Calu3 (cell line): ENCODE measurements around the gene DUSP16. TPM values are rescaled to one million over a fixed set of nuclear protein-coding genes. Genes with fewer than 3 reads are reported as not detected.

Experiments used
- BruUV-seq: library from RNA; stranded (reverse); fragments of 400-500 nt; replicated peaks from 2 replicates; lab custom pipeline; 2021; lab: Mats Ljungman, UMichigan
- CTCF ChIA-PET: fragments of 300-600 bp; sonication (Branson Sonifier 250); formaldehyde crosslinking; loops from one replicate; lab custom pipeline; 2022; ENCODE audit warnings: antibody characterized with exemption; lab: Charles Lee
- DNase-seq: peaks from one replicate; pipeline ENCODE4 v3.0.0; 2022
- H3K27ac Mint-ChIP-seq: one replicate; pipeline ENCODE4 v1.8.0; 2022; ENCODE audit warnings: mixed read lengths; ENCODE audit not compliant: unreplicated experiment
- H3K27me3 Mint-ChIP-seq: one replicate; pipeline ENCODE4 v1.8.0; 2022; ENCODE audit warnings: mixed read lengths; ENCODE audit not compliant: unreplicated experiment
- H3K36me3 Mint-ChIP-seq: one replicate; pipeline ENCODE4 v1.8.0; 2022; ENCODE audit warnings: mild to moderate bottlenecking, moderate library complexity, mixed read lengths; ENCODE audit not compliant: insufficient read depth, unreplicated experiment
- H3K4me1 Mint-ChIP-seq: one replicate; pipeline ENCODE4 v1.8.0; 2022; ENCODE audit warnings: mild to moderate bottlenecking, low read depth, mixed read lengths; ENCODE audit not compliant: unreplicated experiment
- H3K4me3 Mint-ChIP-seq: one replicate; pipeline ENCODE4 v1.8.0; 2022; ENCODE audit warnings: mild to moderate bottlenecking, low read depth, moderate library complexity, mixed read lengths; ENCODE audit not compliant: unreplicated experiment
- H3K9me3 Mint-ChIP-seq: one replicate; pipeline ENCODE4 v1.8.0; 2022; ENCODE audit warnings: low read depth, mixed read lengths; ENCODE audit not compliant: unreplicated experiment
- intact Hi-C: fragments of 100-400 bp; cut with micrococcal nuclease; formaldehyde crosslinking; loops from one replicate; pipeline ENCODE4 v1.10.0; 2022; ENCODE audit not compliant: unreplicated experiment
- total RNA-seq: library from RNA; stranded (reverse); gene quantifications from 2 replicates; pipeline ENCODE4 v1.2.3, GENCODE V29; 2022
- TF ChIP-seq, protein P1 (sequence below): fragments of 200-600 bp; IDR thresholded peaks from one replicate; pipeline ENCODE4 v1.8.0; 2022; ENCODE audit warnings: antibody characterized with exemption; ENCODE audit not compliant: unreplicated experiment

The DUSP16 gene
- total RNA-seq, 1 experiment from 2014 or later: 25.8 TPM

DNA sequence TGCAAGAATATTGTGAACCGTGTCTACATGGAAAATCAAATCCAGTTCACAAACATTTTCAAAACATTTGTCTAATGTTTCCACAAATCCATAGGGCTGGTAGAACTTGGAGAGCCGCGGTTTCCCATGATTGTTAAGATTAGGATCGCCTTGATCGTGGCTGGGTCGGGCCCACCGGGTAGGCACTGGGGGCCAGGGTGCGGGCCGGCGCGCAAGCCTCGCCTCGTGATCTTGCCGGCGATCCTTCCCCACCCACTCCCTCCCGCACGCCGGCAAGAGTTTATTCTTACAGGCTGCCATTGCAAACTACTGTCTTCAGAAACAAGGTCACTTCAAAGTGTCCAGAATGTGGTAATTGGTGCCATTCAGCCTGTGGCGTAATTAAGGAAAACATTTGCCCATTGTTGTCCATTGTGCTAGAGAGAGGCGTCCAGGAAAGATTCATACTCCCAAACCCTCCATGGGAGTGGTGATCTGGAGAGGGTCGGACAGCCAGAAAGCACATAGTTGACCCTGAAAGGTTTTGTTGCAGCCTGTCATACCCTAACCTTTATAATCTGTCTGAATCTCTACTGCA is 110.2 kb downstream of the DUSP16 start:
- Mint-ChIP-seq H3K4me1 (peaks cover 19% of the 10 kb centered on the region), H3K4me3 (no peak overlapping the region), H3K27me3 (no peaks in the 10 kb centered on the region), H3K27ac (no peak overlapping the region), H3K9me3 (no peaks in the 10 kb centered on the region), H3K36me3 (peaks cover 12% of the 10 kb centered on the region)
- DNase-seq: no peak
- TF ChIP-seq, protein P1, sequence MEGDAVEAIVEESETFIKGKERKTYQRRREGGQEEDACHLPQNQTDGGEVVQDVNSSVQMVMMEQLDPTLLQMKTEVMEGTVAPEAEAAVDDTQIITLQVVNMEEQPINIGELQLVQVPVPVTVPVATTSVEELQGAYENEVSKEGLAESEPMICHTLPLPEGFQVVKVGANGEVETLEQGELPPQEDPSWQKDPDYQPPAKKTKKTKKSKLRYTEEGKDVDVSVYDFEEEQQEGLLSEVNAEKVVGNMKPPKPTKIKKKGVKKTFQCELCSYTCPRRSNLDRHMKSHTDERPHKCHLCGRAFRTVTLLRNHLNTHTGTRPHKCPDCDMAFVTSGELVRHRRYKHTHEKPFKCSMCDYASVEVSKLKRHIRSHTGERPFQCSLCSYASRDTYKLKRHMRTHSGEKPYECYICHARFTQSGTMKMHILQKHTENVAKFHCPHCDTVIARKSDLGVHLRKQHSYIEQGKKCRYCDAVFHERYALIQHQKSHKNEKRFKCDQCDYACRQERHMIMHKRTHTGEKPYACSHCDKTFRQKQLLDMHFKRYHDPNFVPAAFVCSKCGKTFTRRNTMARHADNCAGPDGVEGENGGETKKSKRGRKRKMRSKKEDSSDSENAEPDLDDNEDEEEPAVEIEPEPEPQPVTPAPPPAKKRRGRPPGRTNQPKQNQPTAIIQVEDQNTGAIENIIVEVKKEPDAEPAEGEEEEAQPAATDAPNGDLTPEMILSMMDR: no peak
- BruUV-seq: no TSS peak
- CTCF ChIA-PET: no interaction called here
- intact Hi-C loops: loop anchor here (5.0 kb wide), 1 partner anchor 110 kb away; the partner anchor contains the start of gene DUSP16

DNA sequence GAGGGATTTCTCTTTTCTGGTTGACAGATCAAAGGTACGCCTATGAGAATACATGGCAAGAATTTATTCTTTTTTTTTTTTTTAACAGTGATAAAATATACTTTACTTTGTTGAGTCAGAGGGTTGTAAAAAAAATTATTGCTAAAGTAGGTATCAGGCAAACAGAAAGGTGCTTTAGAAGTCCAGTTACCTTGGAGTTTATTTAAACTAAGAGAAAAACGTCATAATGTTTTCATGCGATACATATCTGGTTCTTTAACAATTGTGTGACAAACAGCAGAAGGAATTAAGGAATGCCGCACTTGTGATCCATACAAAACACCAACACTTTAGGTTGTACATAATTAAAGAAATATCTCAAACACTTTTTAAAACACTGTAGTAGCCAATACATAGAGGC is 111.6 kb downstream of the DUSP16 start:
- no peak overlapping the region for H3K27ac Mint-ChIP-seq
- intact Hi-C loops: loop anchor here (5.0 kb wide), 1 partner anchor 111 kb away; the partner anchor contains the start of gene DUSP16
- CTCF ChIA-PET: no interaction called here

DNA sequence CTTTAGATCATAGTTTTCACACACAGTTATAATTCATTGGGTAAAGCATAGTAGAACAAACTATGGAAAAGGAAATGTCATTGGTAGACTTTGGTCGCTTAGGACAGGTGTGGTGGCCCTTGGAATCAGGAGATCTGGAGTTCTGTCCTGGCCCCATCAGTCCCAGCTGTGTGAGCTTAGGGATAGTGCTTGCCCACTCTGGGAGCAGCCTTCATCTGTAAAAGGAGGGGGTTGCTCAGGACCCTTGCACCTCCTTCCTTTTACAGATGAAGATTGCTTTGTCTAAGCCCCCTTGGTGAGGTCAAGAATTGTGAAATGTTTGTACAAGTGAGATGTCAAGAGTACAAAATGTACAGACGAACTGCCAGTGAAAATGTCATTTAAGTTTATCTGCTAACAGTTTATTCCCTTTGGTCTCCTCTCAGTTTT is 112.6 kb downstream of the DUSP16 start:
- Mint-ChIP-seq H3K4me3 (peak overlapping the region; percentile 41), H3K36me3 (peaks cover 12% of the 10 kb centered on the region), H3K9me3 (no peaks in the 10 kb centered on the region), H3K4me1 (peaks cover 29% of the 10 kb centered on the region), H3K27ac (peak overlapping the region; percentile 94), H3K27me3 (no peaks in the 10 kb centered on the region)
- TF ChIP-seq, protein P1: no peak
- intact Hi-C loops: loop anchor here (5.0 kb wide), 1 partner anchor 112 kb away; the partner anchor contains the start of gene DUSP16
- DNase-seq: no peak
- BruUV-seq: no TSS peak
- CTCF ChIA-PET: no interaction called here

More for the DNA sequence above, 111.6 kb downstream of the DUSP16 start:
- BruUV-seq: no TSS peak
- TF ChIP-seq, protein P1: no peak
- Mint-ChIP-seq H3K27me3 (no peaks in the 10 kb centered on the region), H3K4me3 (no peak overlapping the region), H3K4me1 (peaks cover 29% of the 10 kb centered on the region), H3K9me3 (no peaks in the 10 kb centered on the region), H3K36me3 (peaks cover 12% of the 10 kb centered on the region)
- DNase-seq: no peak

DNA sequence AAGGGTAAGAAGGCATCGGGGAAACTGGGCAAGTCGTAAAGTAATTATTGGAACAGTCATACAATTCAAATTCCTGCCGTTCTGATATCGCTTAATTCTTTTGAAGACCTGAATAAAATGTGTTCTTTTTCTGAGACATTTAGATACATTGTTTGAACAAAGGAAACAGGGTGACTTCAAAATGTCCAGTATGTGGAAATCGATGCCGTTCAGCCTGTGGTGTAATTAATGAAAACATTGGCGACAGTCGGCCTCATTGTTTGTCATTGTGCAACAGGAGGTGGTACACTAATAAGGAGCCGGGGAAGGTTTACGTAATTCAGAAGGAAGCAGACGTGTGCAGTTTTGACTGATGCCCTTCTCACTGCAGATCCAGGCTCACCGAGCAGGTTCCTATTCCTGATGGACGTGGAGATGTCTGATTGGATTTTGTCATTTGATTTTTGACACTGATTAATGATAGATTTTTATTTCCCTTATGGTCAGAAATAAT is 113.1 kb downstream of the DUSP16 start:
- TF ChIP-seq, protein P1: no peak
- BruUV-seq: no TSS peak
- CTCF ChIA-PET: no interaction called here
- Mint-ChIP-seq H3K27ac (peak overlapping the region; percentile 94), H3K4me3 (peak overlapping the region; percentile 41), H3K27me3 (no peaks in the 10 kb centered on the region), H3K9me3 (no peaks in the 10 kb centered on the region), H3K36me3 (peaks cover 12% of the 10 kb centered on the region), H3K4me1 (peaks cover 29% of the 10 kb centered on the region)
- intact Hi-C loops: loop anchor here (5.0 kb wide), 2 partner anchors 52 to 113 kb away; partner anchors contain the start of gene DUSP16
- peak; percentile 80 for DNase-seq
